Renal cortical epithelial cell (primary cell): ENCODE data around the gene WIPF2. TPM values are rescaled to one million over a fixed set of nuclear protein-coding genes. Genes with fewer than 3 reads are reported as not detected.
A peak's percentile ranks its signal among the peaks of the same experiment; 100 is the strongest.

Experiments
- DNase-seq: peaks from one replicate; pipeline ENCODE4 v3.0.0-alpha.2; 2011; ENCODE audit warnings: low read depth
- total RNA-seq: library from RNA; depleted of rRNA; stranded (reverse); fragments of >200 nt; gene quantifications from 2 replicates; pipeline ENCODE4 v1.2.3, GENCODE V29; 2014

The WIPF2 gene
- total RNA-seq, 1 donor from 2014 or later = 24.5 TPM

DNA sequence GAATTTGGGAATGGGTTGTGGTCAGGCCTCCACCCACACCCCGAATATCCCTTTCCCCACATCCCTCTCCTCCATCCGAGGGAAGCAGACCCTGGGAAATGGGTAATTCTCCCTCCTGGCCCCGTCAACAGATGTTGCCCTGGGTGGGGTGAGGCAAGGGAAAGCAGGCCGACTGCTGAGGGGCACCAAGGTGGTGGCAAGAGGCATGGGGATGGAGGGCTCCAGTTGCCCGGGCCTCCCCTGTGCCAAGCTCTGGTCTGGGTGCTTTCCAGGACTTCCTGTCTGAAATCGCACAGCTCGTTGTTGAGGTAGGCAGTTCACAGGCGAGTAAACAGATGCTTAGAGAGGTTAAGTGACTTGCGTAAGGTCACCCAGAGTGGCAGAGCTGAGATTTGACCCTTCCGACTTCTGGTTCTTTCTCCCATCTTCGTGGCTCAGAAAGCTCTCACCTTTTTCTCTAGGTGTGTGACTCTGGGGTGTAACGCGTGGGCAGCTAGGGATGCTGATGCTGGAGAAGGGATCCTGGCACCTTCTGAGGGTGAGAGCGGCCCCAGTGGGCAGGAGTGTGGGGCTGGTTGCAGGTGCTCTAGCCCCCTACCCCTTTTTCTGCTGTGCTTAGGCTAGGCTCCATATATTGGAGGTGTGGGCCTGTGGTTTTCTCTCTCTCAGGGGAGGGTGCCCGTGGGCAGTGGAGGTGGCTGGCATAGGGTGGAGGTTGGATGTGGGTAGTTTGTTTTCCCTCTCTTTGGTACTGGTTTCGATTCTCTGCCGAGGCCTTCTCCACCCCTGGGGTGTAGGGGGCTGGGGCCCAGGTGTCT is 107.1 kb downstream of the WIPF2 start:
- DNase-seq = peak; percentile 45

DNA sequence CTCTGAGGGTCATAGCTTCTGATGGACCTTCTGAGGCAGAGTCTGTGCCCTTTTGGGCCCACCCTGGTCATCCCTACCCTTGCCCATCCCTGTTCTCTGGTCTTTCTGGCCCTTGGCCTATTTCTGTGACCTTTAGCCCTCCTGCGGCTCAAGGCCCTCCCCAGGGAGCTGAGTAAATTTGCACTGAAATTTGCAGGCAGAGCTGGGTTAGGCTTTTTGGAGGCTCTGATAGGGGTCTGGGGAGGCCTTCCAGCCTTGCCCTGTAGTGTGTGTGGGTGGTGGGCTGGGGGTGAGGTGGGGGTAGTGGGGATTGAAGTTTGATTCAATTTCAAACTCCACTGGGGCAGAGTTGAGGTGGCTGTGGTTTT is 107.7 kb downstream of the WIPF2 start:
- DNase-seq = no peak

DNA sequence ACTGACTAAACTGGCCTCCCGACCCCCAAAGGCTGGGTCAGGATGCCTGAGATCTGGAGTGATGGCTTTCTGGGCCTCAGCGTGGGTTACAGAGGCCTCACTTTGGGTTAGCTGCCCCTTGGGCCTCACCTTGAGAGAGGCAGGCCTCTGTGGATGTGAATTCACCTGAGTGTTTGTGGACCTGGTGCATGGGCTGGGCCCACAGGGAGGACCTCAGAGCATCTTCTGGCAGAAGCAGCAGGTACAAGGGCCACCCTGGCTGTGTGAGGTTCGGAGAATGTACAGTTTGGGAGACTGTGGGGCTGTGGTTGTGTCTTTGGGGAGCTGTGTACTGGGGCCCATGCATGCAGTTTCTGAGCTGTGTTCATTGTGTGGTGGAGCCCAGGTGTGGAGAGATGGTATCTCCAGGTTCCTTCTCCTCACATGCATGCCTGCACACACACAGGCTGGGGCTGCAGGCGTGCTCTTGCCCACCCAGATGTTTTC is 108.2 kb downstream of the WIPF2 start:
- DNase-seq = no peak

DNA sequence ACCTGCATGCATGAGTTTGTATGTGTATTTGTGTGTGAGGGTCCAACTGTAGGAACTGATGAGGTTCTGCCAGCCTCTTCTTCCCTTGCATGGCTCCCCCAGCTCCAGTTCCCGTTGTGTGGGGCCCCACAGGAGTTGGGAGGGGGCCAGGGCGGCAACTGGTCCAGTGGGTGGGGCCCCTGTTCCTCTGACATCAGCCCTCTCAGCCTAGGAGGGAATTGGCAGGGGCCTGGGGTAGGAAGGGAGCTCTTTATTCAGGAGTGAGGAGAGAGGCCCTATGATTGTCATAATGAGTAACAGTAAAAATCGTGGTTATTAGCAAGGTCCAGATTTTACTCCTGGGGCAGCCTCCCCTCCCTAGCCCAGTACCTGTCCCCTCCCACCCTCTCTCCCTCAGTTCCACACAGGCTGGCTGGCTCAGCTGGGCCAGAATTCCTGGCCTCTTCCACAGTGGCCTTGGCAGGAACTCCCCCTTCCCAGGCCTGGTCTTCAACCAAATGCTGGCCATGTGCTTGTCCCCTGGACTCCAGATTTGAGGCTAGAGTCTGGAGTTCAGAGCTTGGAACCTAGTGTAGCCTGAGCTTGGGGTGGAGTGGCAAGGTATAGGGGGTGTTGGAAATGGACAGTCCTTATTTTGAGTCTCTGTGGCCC is 108.8 kb downstream of the WIPF2 start:
- DNase-seq = no peak

DNA sequence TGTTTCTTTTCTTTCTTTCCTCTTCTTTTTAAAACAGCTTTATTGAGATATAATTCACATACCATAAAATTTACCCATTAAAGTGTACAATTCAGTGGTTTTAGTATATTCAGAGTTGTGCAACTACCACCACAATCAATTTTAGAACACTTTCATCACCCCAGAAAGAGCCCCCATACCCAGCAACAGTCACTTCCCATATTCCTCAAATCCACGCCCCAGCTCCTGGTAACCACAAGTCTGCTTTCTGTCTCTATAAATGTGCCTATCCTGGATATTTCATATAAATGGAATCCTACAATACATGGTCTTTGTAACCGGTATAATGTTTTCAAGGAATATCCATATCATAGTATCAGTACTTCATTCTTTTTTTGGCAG is 109.3 kb downstream of the WIPF2 start:
- no peak for DNase-seq

DNA sequence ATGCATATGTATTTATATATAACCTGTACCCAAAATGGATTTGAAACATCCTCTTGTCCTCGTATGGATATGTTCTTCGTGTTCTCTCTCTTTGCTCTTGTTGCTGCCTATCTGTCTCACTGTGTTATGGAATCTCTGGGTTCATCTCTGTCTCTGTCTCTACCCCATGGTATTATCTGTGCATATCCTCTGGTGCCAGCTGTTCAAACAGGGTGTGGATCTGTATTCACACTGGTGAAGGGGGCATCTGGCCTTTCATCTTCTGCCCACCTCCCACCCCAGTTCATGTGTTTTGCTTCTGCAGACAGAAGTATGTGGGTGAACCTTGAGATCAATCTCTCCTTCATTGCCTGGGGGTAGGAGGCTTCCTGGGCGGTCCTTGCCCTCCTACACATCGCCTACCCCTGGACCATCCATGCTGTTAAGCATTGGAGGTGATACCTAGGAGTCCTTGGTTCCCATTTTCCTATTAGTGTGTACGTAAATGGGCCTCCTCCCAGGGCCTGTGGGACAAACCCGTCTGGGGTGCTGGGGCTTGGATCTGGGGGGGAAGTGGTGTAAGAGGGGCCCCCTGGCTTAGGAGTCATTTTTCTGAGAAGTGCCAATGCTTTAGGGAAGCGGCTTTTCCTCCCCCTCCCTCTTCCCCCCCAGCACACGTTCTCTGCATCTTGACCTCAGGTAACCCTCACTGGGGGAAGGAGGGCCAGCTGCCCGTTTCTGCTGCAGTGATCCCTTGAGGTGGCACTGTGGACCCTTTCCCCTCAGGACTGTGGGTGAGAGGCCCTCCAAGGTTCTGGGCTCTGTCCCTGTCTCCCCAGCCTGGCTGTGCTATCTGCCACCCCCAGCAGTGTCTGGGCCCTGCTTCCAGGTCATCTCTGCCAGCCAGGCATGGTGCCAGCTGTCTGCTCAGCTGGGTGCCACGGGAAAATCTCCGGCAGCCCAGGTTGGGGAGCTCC is 111.0 kb downstream of the WIPF2 start:
- DNase-seq = no peak

DNA sequence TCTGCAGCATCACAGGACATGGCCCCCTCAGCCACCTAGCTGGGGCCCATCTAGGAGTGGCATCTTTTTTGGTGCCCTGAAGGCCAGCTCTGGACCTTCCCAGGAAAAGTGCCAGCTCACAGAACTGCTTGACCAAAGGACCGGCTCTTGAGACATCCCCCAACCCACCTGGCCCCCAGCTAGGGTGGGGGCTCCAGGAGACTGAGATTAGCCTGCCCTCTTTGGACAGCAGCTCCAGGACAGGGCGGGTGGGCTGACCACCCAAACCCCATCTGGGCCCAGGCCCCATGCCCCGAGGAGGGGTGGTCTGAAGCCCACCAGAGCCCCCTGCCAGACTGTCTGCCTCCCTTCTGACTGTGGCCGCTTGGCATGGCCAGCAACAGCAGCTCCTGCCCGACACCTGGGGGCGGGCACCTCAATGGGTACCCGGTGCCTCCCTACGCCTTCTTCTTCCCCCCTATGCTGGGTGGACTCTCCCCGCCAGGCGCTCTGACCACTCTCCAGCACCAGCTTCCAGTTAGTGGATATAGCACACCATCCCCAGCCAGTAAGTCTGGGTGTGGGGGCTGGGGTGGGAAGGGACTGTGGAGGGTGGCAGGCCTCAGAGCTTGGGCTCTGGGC is 111.9 kb downstream of the WIPF2 start:
- no peak for DNase-seq

DNA sequence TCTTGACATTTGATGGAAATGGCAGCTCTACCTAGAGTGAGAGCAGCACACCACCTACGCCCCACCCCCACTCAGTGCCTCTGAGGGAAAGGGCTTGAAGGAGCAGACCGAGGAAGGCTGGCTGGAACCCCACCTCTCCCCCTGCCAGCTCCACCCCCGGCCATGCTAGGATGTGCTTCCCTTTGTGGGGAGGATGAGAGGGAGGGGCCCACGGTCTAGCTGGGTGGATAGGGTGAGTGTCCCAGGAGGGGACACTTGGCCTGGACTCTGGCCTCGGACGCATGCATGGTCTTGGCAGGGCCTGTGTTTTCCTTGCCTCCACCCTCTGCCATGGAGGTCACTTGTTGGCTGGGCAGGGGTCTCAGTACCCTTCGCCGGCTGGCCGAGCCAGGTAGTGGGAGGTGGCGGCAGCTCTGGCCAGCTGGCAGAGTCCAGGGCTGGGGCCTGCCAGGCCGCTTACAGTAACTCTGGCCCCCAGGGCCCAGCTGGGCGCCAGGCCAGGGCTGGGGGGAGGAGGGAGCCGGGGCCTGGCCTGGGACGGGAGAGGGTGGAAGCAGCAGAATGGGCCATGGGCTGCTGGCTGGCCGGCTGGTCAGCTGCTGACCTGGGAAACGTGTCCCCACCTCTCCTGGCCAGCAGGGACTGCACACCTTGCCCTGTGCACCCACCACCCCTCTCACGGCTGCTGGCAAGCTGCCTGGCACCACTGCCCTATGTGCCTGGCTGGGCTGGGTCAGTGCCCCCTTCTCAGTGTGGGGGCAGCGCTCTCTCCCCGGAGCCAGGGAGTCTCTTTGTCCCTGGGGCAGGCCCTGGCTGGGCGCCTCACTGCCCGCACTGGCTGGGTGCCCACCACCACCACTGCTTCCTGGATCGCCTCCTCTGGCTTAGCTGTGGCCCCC is 112.9 kb downstream of the WIPF2 start:
- DNase-seq = peak; percentile 79

Other genes with a start within 250 kb of the WIPF2 start
- 89.6 and 121 TPM in 2 replicates for gene PSMD3, start 238.5 kb upstream of the WIPF2 start, total RNA-seq
- not detected in 2 replicates for gene CSF3, start 203.9 kb upstream of the WIPF2 start, total RNA-seq
- 35.3 and 54.3 TPM in 2 replicates for gene MED24, start 164.9 kb upstream of the WIPF2 start, total RNA-seq
- gene THRA, start 156.3 kb upstream of the WIPF2 start, total RNA-seq = 3.5 and 22.0 TPM in 2 replicates
- 0.75 TPM in 1 of 2 replicates, not detected in the other for gene NR1D1, start 118.7 kb upstream of the WIPF2 start, total RNA-seq
- 21.9 and 47.7 TPM in 2 replicates for gene MSL1, start 97.3 kb upstream of the WIPF2 start, total RNA-seq
- gene CASC3, start 78.8 kb upstream of the WIPF2 start, total RNA-seq = 19.4 and 31.0 TPM in 2 replicates
- 1.8 TPM in 1 of 2 replicates, not detected in the other for gene RAPGEFL1, start 41.8 kb upstream of the WIPF2 start, total RNA-seq
- gene CDC6, start 68.6 kb downstream of the WIPF2 start, total RNA-seq = 2.6 and 19.1 TPM in 2 replicates
- gene RARA, start 89.9 kb downstream of the WIPF2 start, total RNA-seq = 3.5 and 18.5 TPM in 2 replicates
- 0.30 TPM in 1 of 2 replicates, not detected in the other for gene GJD3, start 145.4 kb downstream of the WIPF2 start, total RNA-seq
- 2.1 and 46.5 TPM in 2 replicates for gene TOP2A, start 198.6 kb downstream of the WIPF2 start, total RNA-seq
- 44.8 and 89.8 TPM in 2 replicates for gene IGFBP4, start 224.1 kb downstream of the WIPF2 start, total RNA-seq